RWPE2 (cell line): Measurements from ENCODE around the gene AMOTL1.

Source experiments
- ATAC-seq: fragments of 200-7000 bp; cut with Tn5 transposase; 3 replicates; pipeline ENCODE4 v1.9.1; 2021; ENCODE audit warnings: low read depth
- DNase-seq: peaks from one replicate; pipeline ENCODE4 v3.0.0-alpha.2; 2020; ENCODE audit warnings: low spot score
- H3K27ac ChIP-seq: fragments of 450-650 bp; 2 replicates; pipeline ENCODE4 v1.5.1; 2017; ENCODE audit warnings: mild to moderate bottlenecking; ENCODE audit not compliant: poor library complexity, severe bottlenecking
- H3K27me3 ChIP-seq: fragments of 250-450 bp; sonication (Bioruptor Pico); 2 replicates; pipeline ENCODE4 v1.5.1; 2021; ENCODE audit warnings: mild to moderate bottlenecking, moderate library complexity; ENCODE audit not compliant: insufficient read depth, poor library complexity, severe bottlenecking
- H3K36me3 ChIP-seq: fragments of 250-450 bp; sonication (Bioruptor Pico); 2 replicates; pipeline ENCODE4 v1.5.1; 2020; ENCODE audit warnings: low read depth, mild to moderate bottlenecking, moderate library complexity
- H3K4me1 ChIP-seq: fragments of 250-450 bp; sonication (Bioruptor Pico); 2 replicates; pipeline ENCODE4 v1.5.1; 2021; ENCODE audit warnings: mild to moderate bottlenecking, moderate library complexity; ENCODE audit not compliant: insufficient read depth, poor library complexity, severe bottlenecking
- H3K4me3 ChIP-seq: fragments of 250-450 bp; sonication (Bioruptor Pico); 2 replicates; pipeline ENCODE4 v1.5.1; 2021; ENCODE audit warnings: mild to moderate bottlenecking, moderate library complexity; ENCODE audit not compliant: severe bottlenecking
- H3K9me3 ChIP-seq: fragments of 250-450 bp; sonication (Bioruptor Pico); 2 replicates; pipeline ENCODE4 v1.5.1; 2021; ENCODE audit warnings: mild to moderate bottlenecking, moderate library complexity; ENCODE audit not compliant: severe bottlenecking
- TF ChIP-seq, protein P1 (sequence below): fragments of 450-650 bp; IDR thresholded peaks from one replicate; pipeline ENCODE4 v1.5.1; 2017; ENCODE audit warnings: mild to moderate bottlenecking, moderate library complexity; ENCODE audit not compliant: poor library complexity, severe bottlenecking

Gene AMOTL1

DNA sequence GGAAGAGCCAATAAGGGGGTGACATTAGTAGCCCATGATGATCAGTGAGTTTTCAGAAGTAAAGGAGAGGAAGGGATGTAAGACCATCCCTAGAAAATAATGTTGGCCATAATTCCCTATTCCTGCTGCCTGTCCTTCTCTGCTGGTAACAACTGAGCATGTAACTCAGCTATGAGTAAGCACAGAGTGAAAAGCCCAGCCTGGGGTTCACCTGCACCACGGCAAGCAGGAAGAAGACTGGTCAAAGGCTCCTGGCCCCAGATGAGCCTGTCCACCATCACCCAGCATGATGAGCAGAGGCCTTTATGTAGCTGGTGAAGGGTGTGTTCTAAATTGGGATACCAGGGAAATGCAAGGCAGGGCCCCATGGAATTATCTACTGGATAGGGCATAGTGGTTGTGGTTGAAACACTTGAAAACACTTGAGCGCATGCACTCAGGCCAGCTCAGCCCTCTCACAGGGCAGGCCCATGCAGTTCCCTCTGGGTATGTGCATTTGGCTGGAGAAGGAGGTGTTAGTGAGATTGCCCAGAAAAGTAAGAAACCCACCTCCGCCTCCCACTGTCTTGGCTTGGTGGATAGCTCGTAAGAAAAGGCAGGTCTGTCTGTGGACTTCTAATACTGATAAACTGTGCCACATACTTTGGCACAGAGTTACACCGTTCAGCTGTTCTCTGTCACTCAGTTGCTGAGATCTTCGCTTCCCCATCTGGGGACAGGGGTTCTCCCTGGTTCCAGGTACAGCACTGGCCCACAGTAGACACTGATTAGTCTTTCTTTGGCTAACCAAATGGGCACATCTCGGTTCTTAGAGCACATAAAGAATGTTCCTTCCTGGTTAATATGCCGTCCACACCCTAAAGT lies 86.8 kb downstream of the AMOTL1 start:
- TF ChIP-seq, protein P1, sequence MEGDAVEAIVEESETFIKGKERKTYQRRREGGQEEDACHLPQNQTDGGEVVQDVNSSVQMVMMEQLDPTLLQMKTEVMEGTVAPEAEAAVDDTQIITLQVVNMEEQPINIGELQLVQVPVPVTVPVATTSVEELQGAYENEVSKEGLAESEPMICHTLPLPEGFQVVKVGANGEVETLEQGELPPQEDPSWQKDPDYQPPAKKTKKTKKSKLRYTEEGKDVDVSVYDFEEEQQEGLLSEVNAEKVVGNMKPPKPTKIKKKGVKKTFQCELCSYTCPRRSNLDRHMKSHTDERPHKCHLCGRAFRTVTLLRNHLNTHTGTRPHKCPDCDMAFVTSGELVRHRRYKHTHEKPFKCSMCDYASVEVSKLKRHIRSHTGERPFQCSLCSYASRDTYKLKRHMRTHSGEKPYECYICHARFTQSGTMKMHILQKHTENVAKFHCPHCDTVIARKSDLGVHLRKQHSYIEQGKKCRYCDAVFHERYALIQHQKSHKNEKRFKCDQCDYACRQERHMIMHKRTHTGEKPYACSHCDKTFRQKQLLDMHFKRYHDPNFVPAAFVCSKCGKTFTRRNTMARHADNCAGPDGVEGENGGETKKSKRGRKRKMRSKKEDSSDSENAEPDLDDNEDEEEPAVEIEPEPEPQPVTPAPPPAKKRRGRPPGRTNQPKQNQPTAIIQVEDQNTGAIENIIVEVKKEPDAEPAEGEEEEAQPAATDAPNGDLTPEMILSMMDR, result no peak
- Histone ChIP-seq H3K36me3 (peaks cover 95% of the 10 kb centered on the region), H3K27ac (no peak overlapping the region), H3K4me3 (no peak overlapping the region), H3K27me3 (no peaks in the 10 kb centered on the region), H3K9me3 (no peaks in the 10 kb centered on the region), H3K4me1 (peaks cover 14% of the 10 kb centered on the region)
- no peak for ATAC-seq
- no peak for DNase-seq

DNA sequence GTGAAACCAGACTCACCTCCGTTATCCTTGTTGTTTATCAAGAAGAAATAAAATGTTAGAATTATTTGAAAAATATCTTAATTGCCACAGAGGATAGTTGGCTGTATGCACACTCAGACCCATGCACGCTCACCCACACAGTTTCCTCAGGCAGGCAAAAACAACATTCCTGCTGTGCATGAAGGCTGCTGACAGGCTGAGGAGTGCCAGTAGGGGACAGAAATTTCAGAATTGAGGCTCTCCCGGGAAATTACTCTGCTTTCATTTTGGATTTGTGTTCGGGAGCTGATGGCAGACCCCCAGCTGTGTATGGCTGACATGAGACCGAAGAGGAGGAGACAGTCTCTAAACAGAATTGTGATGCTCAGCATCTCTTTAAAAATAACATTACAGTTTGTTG lies 87.5 kb downstream of the AMOTL1 start:
- H3K4me1 ChIP-seq, result peaks cover 14% of the 10 kb centered on the region
- TF ChIP-seq, protein P1, result no peak
- no peaks in the 10 kb centered on the region for H3K9me3 ChIP-seq
- no peaks in the 10 kb centered on the region for H3K27me3 ChIP-seq
- no peak overlapping the region for H3K27ac ChIP-seq
- H3K4me3 ChIP-seq, result no peak overlapping the region
- H3K36me3 ChIP-seq, result peaks cover 95% of the 10 kb centered on the region
- ATAC-seq, result no peak
- DNase-seq, result no peak

DNA sequence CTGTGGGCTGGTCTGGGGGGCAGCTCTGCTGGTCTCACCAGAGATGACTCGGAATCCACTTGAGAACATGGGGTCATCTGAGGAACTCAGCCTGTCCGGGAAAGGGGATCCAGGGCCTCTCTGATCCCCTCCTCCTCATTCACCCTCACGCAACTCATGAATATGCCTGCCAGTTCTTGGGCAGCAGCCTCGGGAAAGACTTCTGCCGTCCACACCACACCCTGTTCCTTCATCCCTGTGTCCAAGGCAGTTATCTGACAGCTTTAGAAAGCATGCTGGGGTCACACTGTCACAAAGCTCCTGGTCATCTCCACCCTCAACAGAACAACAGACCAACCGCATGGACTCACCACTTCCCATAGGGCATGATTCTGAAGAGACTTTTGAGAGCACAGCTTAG lies 88.3 kb downstream of the AMOTL1 start:
- no peak for DNase-seq
- peaks cover 12% of the 10 kb centered on the region for H3K4me1 ChIP-seq
- no peak overlapping the region for H3K27ac ChIP-seq
- H3K36me3 ChIP-seq, result peaks cover 89% of the 10 kb centered on the region
- no peak overlapping the region for H3K4me3 ChIP-seq
- TF ChIP-seq, protein P1, result no peak
- no peaks in the 10 kb centered on the region for H3K27me3 ChIP-seq
- no peak for ATAC-seq
- H3K9me3 ChIP-seq, result no peaks in the 10 kb centered on the region

DNA sequence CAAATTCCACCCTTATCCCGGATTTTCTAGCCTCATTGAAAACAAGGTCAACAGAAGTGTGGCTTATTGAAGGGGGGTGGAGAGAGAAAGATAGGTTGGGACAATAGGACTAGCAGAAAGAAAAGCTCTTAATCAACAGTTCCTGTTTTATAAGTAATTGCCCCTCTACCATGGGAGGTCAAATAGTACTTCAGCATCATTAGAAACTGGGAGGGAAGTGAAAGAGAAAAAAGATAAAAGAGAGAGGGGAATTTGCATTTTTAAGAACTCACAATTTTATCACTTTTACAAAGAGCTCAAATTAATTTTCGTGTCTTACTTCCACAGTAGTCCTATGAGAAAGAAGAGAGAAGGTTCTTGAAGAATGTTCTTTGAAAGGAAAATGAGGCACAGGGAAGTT lies 89.2 kb downstream of the AMOTL1 start:
- no peak for DNase-seq
- H3K27ac ChIP-seq, result no peak overlapping the region
- peaks cover 89% of the 10 kb centered on the region for H3K36me3 ChIP-seq
- H3K4me1 ChIP-seq, result peaks cover 5% of the 10 kb centered on the region
- TF ChIP-seq, protein P1, result no peak
- no peak for ATAC-seq
- no peak overlapping the region for H3K4me3 ChIP-seq
- no peaks in the 10 kb centered on the region for H3K27me3 ChIP-seq
- H3K9me3 ChIP-seq, result no peaks in the 10 kb centered on the region

DNA sequence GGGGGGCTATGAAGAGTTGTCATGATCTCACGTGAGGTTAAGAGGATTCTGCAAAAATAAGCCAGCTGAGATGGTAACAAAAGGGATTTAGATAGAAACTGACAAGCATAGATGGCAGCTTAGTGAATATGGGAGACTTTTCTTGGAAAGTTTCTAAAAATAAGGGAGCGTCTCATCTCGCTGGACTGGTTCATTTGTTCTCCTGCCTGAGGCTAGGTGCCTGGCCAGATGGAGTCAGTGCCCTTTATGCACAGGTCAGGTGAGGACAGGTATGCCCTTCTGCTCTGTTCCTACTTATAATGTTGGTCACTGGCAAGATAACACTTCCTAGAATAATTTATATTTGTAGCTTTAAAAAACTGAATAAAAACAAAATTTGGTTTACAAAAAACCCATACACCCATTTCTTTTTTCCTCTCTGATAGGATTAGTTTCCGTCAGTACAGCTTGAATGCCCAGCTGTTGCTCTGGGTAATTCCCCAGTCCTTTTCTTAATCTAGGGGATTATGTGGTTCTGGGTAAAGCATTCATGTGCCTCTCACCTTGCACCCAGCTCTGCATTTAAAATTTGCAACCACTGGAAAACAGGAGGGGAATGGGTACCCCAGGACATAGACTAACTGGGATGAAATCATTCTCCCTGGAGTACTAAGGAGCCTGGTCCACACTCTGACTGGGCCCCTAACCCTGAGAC lies 90.0 kb downstream of the AMOTL1 start:
- Histone ChIP-seq H3K36me3 (peaks cover 90% of the 10 kb centered on the region), H3K27me3 (no peaks in the 10 kb centered on the region), H3K4me3 (no peak overlapping the region), H3K4me1 (no peaks in the 10 kb centered on the region), H3K9me3 (no peaks in the 10 kb centered on the region), H3K27ac (no peak overlapping the region)
- no peak for DNase-seq
- no peak for ATAC-seq
- TF ChIP-seq, protein P1, result no peak
